Mesodermal cell (in vitro differentiated cells): ENCODE measurements around the gene TMEM184C.

ENCODE experiments used
- H3K27ac ChIP-seq: 2 replicates; pipeline ENCODE4 v1.7.0; 2013; ENCODE audit warnings: mild to moderate bottlenecking, low read depth, low read length, moderate library complexity; ENCODE audit not compliant: severe bottlenecking
- H3K36me3 ChIP-seq: 2 replicates; pipeline ENCODE4 v1.7.1; 2013; ENCODE audit warnings: mild to moderate bottlenecking, low read length, moderate library complexity; ENCODE audit not compliant: control insufficient read depth, insufficient read depth
- H3K4me1 ChIP-seq: one replicate; pipeline ENCODE4 v1.7.1; 2013; ENCODE audit warnings: mild to moderate bottlenecking, low read length; ENCODE audit not compliant: insufficient read depth, control insufficient read depth, poor library complexity, severe bottlenecking
- H3K4me3 ChIP-seq: 2 replicates; pipeline ENCODE4 v1.7.0; 2013; ENCODE audit warnings: low read length, control low read depth, mild to moderate bottlenecking; ENCODE audit not compliant: insufficient read depth, poor library complexity, severe bottlenecking; ENCODE audit errors: extremely low read depth
- H3K9me3 ChIP-seq: 2 replicates; pipeline ENCODE4 v1.7.1; 2013; ENCODE audit warnings: mild to moderate bottlenecking, low read length, moderate library complexity; ENCODE audit not compliant: control insufficient read depth
- WGBS, 2 experiments: methylation state at CpG; one replicate each; pipeline ENCODE4 v1.1.5; 2013; ENCODE audit warnings: missing lambda C conversion rate in 2 of 2; ENCODE audit not compliant: insufficient coverage in 2 of 2; 5-methylcytosine and 5-hydroxymethylcytosine counted together

Gene TMEM184C

DNA sequence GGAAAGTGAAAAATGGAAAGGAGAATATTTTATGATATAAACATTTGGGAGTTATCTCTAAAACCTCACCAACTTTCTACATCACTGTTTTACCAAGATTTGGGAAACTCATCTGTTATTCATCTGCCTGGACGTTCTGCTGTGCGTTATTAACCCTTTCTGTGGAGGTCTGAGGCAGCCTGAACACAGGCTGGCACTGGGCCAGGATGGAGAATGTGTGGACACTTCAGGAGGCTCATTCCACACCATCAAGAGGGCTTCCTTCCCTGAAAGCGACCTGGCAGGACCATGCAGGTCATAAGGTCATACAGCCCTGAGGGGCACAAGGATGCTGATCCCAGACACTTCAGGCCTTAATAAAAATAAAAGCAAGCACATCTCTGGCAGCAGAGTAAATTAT lies 31.2 kb upstream of the TMEM184C start:
- no peaks in the 10 kb centered on the region for H3K4me1 ChIP-seq
- no peaks in the 10 kb centered on the region for H3K36me3 ChIP-seq
- no peak overlapping the region for H3K4me3 ChIP-seq
- H3K27ac ChIP-seq, result no peak overlapping the region
- peaks cover 6% of the 10 kb centered on the region for H3K9me3 ChIP-seq
- 80% methylated on average over 1 of the region's 3 CpGs; no CpG with 5 or more reads in 1 of the 2 experiments for WGBS, 2 experiments

DNA sequence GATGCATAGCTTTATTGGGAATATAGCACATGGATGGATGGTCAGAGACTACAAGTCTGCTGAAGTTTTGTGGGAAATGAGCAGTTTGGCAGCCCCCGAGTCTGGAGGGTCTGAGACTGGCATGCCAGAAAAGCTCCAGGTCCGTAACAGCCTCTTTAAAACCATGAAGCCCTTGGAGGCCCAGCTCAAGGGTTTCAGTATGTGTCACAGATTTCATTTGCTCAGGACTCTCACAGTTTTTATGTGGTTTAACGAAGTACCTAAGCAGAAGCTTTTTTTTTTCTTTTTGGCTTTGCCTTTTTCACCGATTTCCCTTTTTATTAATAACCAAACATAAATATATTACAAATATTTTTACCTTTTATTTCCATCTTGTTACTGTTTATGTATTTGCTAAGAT lies 30.6 kb upstream of the TMEM184C start:
- no peaks in the 10 kb centered on the region for H3K4me1 ChIP-seq
- WGBS, 2 experiments, result 74 to 79% methylated on average over 3 of the region's 4 CpGs
- no peak overlapping the region for H3K4me3 ChIP-seq
- H3K27ac ChIP-seq, result no peak overlapping the region
- peaks cover 6% of the 10 kb centered on the region for H3K9me3 ChIP-seq
- H3K36me3 ChIP-seq, result no peaks in the 10 kb centered on the region

DNA sequence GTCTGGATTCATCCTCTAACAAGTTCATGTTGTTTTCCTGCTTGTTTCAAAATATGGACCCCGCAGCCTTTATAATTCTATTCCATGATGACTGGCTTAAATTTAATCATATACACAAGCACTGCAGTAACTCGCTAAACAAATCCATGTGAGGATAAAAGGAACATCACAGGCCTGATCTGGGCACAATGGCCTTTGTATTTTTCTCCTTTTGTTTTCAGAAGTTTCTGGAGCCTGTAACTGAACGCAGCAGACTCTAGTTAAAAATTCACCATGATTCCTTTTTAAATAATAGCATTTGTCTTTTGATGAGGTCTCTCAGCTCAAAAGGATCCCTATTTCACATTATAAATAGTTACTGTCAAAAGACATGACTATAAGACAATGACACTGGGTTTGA lies 30.2 kb upstream of the TMEM184C start:
- 94% methylated on average over 2 to 3 of the region's 3 CpGs for WGBS, 2 experiments
- H3K4me3 ChIP-seq, result no peak overlapping the region
- H3K9me3 ChIP-seq, result peaks cover 6% of the 10 kb centered on the region
- no peaks in the 10 kb centered on the region for H3K36me3 ChIP-seq
- H3K27ac ChIP-seq, result no peak overlapping the region
- no peaks in the 10 kb centered on the region for H3K4me1 ChIP-seq

DNA sequence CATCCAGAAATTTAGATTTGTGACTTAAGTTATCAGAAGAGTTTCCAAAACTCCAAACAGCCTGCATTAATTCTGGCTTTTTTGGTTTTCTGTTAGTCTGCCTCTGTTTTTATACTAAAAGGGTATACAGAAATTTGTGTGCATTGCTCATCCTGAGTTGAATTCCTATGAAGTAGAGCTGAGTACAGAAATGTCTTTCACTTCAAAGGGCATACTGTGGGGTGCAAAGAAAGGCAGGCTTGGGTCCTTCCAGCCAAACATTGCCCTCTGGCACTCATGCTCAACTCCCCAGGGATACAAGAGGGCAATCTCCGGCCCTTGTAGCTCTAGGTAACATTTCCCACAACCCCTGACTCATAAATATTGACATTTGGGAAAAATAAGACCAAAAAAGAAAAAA lies 27.6 kb upstream of the TMEM184C start:
- H3K27ac ChIP-seq, result no peak overlapping the region
- no peaks in the 10 kb centered on the region for H3K4me1 ChIP-seq
- H3K4me3 ChIP-seq, result no peak overlapping the region
- WGBS, 2 experiments, result no CpG with 5 or more reads among the region's 1 CpG
- peaks cover 2% of the 10 kb centered on the region for H3K9me3 ChIP-seq
- H3K36me3 ChIP-seq, result no peaks in the 10 kb centered on the region

DNA sequence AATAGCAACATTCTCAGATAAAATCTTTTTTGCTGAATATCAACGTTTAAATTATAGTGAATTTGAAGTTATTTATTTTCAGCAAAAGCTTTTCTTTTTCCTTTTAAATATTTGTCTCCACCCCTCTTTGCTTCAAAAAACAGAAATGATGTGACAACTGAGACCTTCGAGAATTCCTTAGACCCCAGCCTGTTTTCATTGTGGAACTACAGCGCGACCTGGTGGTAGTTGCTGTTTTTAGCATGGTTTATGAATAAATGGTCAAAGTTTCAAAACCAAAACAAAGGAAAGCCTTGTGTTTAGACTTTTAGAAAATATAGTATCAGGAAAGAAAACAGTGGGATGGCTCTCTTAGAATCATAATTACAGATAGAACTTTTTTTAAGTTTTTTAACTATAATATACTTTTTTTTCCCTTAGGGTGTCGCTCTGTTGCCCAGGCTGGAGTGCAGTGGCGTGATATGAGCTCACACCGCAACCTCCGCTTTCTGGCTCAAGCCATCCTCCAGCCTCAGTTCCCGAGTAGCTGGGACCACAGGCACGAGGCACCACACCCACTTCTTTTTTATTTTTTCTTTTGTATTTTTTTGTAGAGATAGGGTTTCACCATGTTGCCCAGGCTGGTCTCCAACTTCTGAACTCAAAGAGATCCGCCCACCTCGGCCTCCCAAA lies 26.8 kb upstream of the TMEM184C start:
- H3K4me1 ChIP-seq, result no peaks in the 10 kb centered on the region
- H3K9me3 ChIP-seq, result no peaks in the 10 kb centered on the region
- no peak overlapping the region for H3K4me3 ChIP-seq
- WGBS, 2 experiments, result 64 to 80% methylated on average over 5 to 6 of the region's 12 CpGs
- no peak overlapping the region for H3K27ac ChIP-seq
- no peaks in the 10 kb centered on the region for H3K36me3 ChIP-seq

DNA sequence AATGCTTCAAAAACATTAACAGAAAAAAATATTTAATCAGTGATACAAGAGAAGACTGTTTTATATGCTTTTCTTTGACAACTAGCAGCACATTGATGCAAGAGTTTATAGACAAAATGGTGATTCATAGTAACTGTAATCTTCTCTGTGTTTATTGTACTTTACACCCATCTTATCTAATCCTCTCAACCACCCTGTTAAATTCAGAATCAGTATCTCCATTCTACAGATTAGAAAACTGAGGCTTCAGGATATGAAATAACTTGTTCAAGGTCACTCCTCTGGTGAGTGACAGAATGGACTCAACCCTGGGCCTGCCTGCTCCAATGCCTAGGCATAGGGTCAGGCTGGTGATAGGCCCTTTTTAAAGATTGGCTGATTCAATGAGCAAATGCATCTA lies 26.1 kb upstream of the TMEM184C start:
- H3K36me3 ChIP-seq, result no peaks in the 10 kb centered on the region
- H3K9me3 ChIP-seq, result no peaks in the 10 kb centered on the region
- H3K4me3 ChIP-seq, result no peak overlapping the region
- H3K4me1 ChIP-seq, result no peaks in the 10 kb centered on the region
- H3K27ac ChIP-seq, result no peak overlapping the region

DNA sequence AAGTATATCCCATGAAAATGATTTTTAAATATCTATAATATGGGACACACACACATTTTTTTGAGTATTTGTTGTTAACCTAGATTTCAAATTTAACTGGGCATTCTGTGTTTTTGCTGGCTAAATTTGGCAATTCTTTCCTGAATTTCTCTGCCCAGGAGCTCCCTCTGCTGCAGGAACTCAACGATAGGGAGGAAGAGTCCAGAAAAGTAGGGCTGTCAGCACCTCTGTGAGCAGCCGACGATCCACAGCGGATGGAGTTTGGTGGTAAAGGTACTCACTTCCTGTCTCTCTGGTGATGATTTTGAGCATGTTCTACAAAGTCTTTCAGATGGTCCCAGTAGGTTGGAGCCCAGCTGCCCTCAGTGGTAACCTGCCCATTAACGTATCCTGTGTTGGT lies 23.1 kb upstream of the TMEM184C start:
- Histone ChIP-seq H3K36me3 (no peaks in the 10 kb centered on the region), H3K4me3 (no peak overlapping the region), H3K4me1 (peaks cover 7% of the 10 kb centered on the region), H3K27ac (no peak overlapping the region), H3K9me3 (no peaks in the 10 kb centered on the region)
- WGBS, 2 experiments, result 77 to 85% methylated on average over 5 of the region's 5 CpGs

DNA sequence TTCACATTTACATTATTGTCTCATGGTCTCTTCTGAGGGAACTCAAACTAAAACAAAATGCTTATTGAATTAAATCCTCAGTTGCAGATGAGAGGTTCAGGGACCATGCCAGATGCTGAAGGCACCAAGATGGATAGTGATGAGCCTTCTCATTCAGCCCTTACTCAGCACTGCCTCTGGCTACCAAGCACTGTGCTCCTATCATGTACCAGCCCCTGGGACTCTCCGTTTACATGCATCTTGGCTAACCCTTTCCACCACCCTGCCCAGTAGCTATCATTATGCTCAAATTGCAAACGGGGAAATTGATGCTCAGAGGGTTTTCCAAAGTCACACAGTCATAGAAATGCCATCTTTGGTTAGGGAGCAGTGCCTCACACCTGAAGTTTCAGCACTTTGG lies 22.6 kb upstream of the TMEM184C start:
- Histone ChIP-seq H3K27ac (no peak overlapping the region), H3K4me1 (peaks cover 8% of the 10 kb centered on the region), H3K4me3 (no peak overlapping the region), H3K36me3 (no peaks in the 10 kb centered on the region), H3K9me3 (no peaks in the 10 kb centered on the region)
- 77 to 100% methylated on average over 2 of the region's 2 CpGs for WGBS, 2 experiments

DNA sequence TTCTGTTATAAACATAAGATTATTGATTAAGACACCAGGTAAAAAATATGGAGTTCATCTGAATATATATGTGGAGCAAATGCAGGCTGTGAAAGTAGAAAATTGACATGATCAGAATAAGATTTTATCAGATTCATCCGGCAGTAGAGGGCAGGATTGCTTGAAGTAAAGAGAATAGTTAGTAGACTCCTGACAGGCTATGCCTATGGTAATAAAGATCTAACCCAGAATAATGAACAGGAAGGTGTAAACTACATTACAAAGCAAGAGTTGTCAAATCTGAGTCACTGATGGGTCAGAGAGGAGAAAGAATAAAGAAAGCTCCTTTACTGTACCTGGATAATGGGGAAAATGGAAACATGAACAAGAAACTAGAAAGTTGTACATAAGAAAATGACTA lies 20.8 kb upstream of the TMEM184C start:
- WGBS, 2 experiments, result 100% methylated on average over 1 of the region's 1 CpG; no CpG with 5 or more reads in 1 of the 2 experiments
- no peak overlapping the region for H3K27ac ChIP-seq
- peaks cover 12% of the 10 kb centered on the region for H3K4me1 ChIP-seq
- no peak overlapping the region for H3K4me3 ChIP-seq
- no peaks in the 10 kb centered on the region for H3K9me3 ChIP-seq
- no peaks in the 10 kb centered on the region for H3K36me3 ChIP-seq

DNA sequence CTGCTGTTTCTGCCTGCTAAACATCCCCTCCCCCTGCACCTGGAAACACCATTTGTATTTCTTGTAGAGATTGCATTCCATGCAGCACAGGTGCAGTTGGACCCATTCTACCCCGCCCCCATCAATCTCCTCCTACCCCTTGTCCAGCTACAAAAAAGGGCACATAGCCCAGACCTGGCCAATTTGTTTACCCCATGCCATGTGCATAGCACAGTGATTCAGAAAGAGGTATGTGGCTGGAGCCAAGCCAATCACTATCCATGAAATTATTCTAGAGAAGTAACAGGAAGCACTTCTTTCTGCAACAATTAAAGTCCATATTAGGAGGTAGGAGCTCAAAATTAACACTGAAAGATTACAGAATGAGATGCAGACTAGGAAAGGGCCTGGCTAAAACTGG lies 20.2 kb upstream of the TMEM184C start:
- 86% methylated on average over 1 of the region's 1 CpG; no CpG with 5 or more reads in 1 of the 2 experiments for WGBS, 2 experiments
- no peaks in the 10 kb centered on the region for H3K9me3 ChIP-seq
- H3K36me3 ChIP-seq, result no peaks in the 10 kb centered on the region
- no peak overlapping the region for H3K4me3 ChIP-seq
- H3K27ac ChIP-seq, result no peak overlapping the region
- H3K4me1 ChIP-seq, result peaks cover 12% of the 10 kb centered on the region

DNA sequence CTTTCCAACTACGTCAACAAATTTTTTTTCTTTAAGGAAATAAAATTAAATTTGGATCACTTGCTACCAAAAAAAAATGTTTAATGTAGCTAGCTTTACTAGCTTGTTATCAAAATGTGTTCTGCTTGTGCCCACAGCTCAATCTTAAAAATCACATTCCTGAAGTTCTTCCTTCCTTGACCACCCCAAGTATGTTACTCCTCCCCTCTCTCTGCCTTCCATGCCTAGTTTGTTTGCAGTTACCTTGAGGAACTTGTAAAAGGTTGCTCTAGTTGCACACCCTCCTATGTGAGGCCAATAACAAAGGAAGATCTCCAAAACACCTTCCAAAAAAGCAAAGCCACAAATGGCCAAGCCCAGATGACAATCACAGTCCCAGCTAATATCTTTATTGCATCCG lies 19.6 kb upstream of the TMEM184C start:
- no CpG with 5 or more reads among the region's 2 CpGs for WGBS, 2 experiments
- Histone ChIP-seq H3K36me3 (no peaks in the 10 kb centered on the region), H3K9me3 (no peaks in the 10 kb centered on the region), H3K4me3 (no peak overlapping the region), H3K4me1 (peaks cover 12% of the 10 kb centered on the region), H3K27ac (no peak overlapping the region)
